OCI-LY7 (cell line): Measurements from ENCODE around the gene HMG20B.

Experiments
- EZH2phosphoT487 ChIP-seq: fragments of 200-600 bp; sonication (generic); IDR thresholded peaks from 2 replicates; pipeline ENCODE4 v1.6.1; 2018; ENCODE audit warnings: low read depth, borderline replicate concordance, mild to moderate bottlenecking, mixed run types, antibody characterized with exemption, low read length, moderate library complexity, mixed read lengths
- TF ChIP-seq, protein P1 (sequence below): fragments of 200-600 bp; sonication (generic); conservative IDR thresholded peaks from 2 replicates; pipeline ENCODE4 v1.5.1; 2014; ENCODE audit warnings: mild to moderate bottlenecking, antibody characterized with exemption, low read length, moderate library complexity, mixed read lengths

- TF ChIP-seq, protein P1, sequence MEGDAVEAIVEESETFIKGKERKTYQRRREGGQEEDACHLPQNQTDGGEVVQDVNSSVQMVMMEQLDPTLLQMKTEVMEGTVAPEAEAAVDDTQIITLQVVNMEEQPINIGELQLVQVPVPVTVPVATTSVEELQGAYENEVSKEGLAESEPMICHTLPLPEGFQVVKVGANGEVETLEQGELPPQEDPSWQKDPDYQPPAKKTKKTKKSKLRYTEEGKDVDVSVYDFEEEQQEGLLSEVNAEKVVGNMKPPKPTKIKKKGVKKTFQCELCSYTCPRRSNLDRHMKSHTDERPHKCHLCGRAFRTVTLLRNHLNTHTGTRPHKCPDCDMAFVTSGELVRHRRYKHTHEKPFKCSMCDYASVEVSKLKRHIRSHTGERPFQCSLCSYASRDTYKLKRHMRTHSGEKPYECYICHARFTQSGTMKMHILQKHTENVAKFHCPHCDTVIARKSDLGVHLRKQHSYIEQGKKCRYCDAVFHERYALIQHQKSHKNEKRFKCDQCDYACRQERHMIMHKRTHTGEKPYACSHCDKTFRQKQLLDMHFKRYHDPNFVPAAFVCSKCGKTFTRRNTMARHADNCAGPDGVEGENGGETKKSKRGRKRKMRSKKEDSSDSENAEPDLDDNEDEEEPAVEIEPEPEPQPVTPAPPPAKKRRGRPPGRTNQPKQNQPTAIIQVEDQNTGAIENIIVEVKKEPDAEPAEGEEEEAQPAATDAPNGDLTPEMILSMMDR = no peak
- no peak for TF ChIP-seq EZH2phosphoT487
Observed at GRCh38 chr19:3595521-3596061, 22.8 kb downstream of the HMG20B start.
